ENCODE results near the gene CFAP73. TPM values are rescaled to one million over a fixed set of nuclear protein-coding genes. Genes with fewer than 3 reads are reported as not detected.

The CFAP73 gene
- total RNA-seq, 4 donors from 2014 or later, result 0.26 TPM; not detected in 3

- peak overlapping the region in 2 of 4 donors; percentile 8 to 56 for H3K4me3 ChIP-seq
- WGBS, 2 donors, result 43 to 57% methylated on average over 1 to 4 of the region's 6 CpGs
- DNase-seq, result no peak
- H3K4me1 ChIP-seq, result peaks cover 0 to 44% (median 7%) of the 10 kb centered on the region in 3 donors
- no peaks in the 10 kb centered on the region for H3K9me3 ChIP-seq
- H3K27me3 ChIP-seq, result peaks cover 0 to 58% (median 1%) of the 10 kb centered on the region in 4 donors
- intact Hi-C loops (cut with DNase I), result no loop called here
- H3K27ac ChIP-seq, result no peak overlapping the region
- no peak for TF ChIP-seq CTCF (IDR thresholded peaks at IDR 0.05)
- no peaks in the 10 kb centered on the region for H3K36me3 ChIP-seq
Measured at GRCh38 chr12:113133036-113133435, 16.5 kb upstream of the CFAP73 start.

- H3K4me3 ChIP-seq, result peak overlapping the region; percentile 51 to 65 (median 58)
- H3K36me3 ChIP-seq, result no peaks in the 10 kb centered on the region
- no peak for TF ChIP-seq POLR2A (IDR thresholded peaks at IDR 0.05)
- H3K27ac ChIP-seq, result no peak overlapping the region
- 44 to 60% methylated on average over 2 of the region's 3 CpGs for WGBS, 2 donors
- peaks cover 0 to 57% (median 1%) of the 10 kb centered on the region in 4 donors for H3K27me3 ChIP-seq
- intact Hi-C loops (cut with DNase I), result no loop called here
- DNase-seq, result no peak
- peaks cover 0 to 49% (median 7%) of the 10 kb centered on the region in 3 donors for H3K4me1 ChIP-seq
- H3K9me3 ChIP-seq, result no peaks in the 10 kb centered on the region
Measured at GRCh38 chr12:113133666-113134065, 15.9 kb upstream of the CFAP73 start.

- TF ChIP-seq POLR2A (IDR thresholded peaks at IDR 0.05) (no peak), CTCF (IDR thresholded peaks at IDR 0.05) (no peak)
- DNase-seq, result no peak
- no peaks in the 10 kb centered on the region for H3K36me3 ChIP-seq
- intact Hi-C loops (cut with DNase I), result no loop called here
- H3K27me3 ChIP-seq, result peaks cover 0 to 57% (median 1%) of the 10 kb centered on the region in 4 donors
- 60 to 69% methylated on average over 1 to 2 of the region's 2 CpGs for WGBS, 2 donors
- H3K9me3 ChIP-seq, result no peaks in the 10 kb centered on the region
- H3K4me1 ChIP-seq, result peaks cover 0 to 49% (median 7%) of the 10 kb centered on the region in 3 donors
- peak overlapping the region in 2 of 4 donors; percentile 72 to 87 for H3K27ac ChIP-seq
- peak overlapping the region; percentile 51 to 65 (median 58) for H3K4me3 ChIP-seq
Measured at GRCh38 chr12:113134071-113134470, 15.5 kb upstream of the CFAP73 start.

- H3K9me3 ChIP-seq, result no peaks in the 10 kb centered on the region
- H3K4me3 ChIP-seq, result peak overlapping the region; percentile 51 to 65 (median 58)
Measured at GRCh38 chr12:113134521-113134951, 15.0 kb upstream of the CFAP73 start.

GRCh38 chr12:113135178-113136127, 14.1 kb upstream of the CFAP73 start, which contains the start of gene RASAL1:
RASAL1 (minus strand) TSS chr12:113135761; CDS start chr12:113135462, 299 bp downstream.
- Histone ChIP-seq H3K36me3 (no peaks in the 10 kb centered on the region), H3K4me1 (peaks cover 0 to 47% (median 7%) of the 10 kb centered on the region in 3 donors), H3K27ac (peak within 1 kb of the TSS; percentile 72 to 87 (median 84)), H3K27me3 (peaks cover 0 to 48% (median 1%) of the 10 kb centered on the region in 4 donors), H3K4me3 (peak within 1 kb of the TSS; percentile 51 to 65 (median 58)), H3K9me3 (no peaks in the 10 kb centered on the region)
- 2% methylated on average over 12 of the region's 68 CpGs; no CpG with 5 or more reads in 1 of the 2 donors for WGBS, 2 donors
- DNase-seq, result no peak
- intact Hi-C loops (cut with DNase I), result no loop called here
- TF ChIP-seq CTCF (IDR thresholded peaks at IDR 0.05) (peak; percentile 23 to 64 (median 44)), POLR2A (IDR thresholded peaks at IDR 0.05) (peak in 1 of 4 donors; percentile 18)

More at GRCh38 chr12:113134521-113134951, 15.0 kb upstream of the CFAP73 start:
- TF ChIP-seq CTCF (IDR thresholded peaks at IDR 0.05) (no peak), POLR2A (IDR thresholded peaks at IDR 0.05) (no peak)
- no peaks in the 10 kb centered on the region for H3K36me3 ChIP-seq
- no peak for DNase-seq
- peaks cover 0 to 49% (median 7%) of the 10 kb centered on the region in 3 donors for H3K4me1 ChIP-seq
- H3K27me3 ChIP-seq, result peaks cover 0 to 57% (median 1%) of the 10 kb centered on the region in 4 donors
- intact Hi-C loops (cut with DNase I), result no loop called here
- peak overlapping the region; percentile 72 to 87 (median 84) for H3K27ac ChIP-seq
- 40% methylated on average over 1 of the region's 6 CpGs; no CpG with 5 or more reads in 1 of the 2 donors for WGBS, 2 donors
